PC-3 (cell line): ENCODE results near the gene C11orf98. TPM values are rescaled to one million over a fixed set of nuclear protein-coding genes. Genes with fewer than 3 reads are reported as not detected.

Source experiments
- ATAC-seq: fragments of 200-7000 bp; cut with Tn5 transposase; 2 replicates; pipeline ENCODE4 v1.9.1; 2020; ENCODE audit warnings: mild to moderate bottlenecking, moderate library complexity
- BruUV-seq: library from RNA; stranded (reverse); fragments of 400-500 nt; replicated peaks from 2 replicates; lab custom pipeline; 2021; lab: Mats Ljungman, UMichigan
- CTCF ChIA-PET: fragments of 300-600 bp; sonication (Branson Sonifier 250); formaldehyde crosslinking; loops from one replicate; lab custom pipeline; 2022; ENCODE audit warnings: antibody characterized with exemption; lab: Charles Lee
- POLR2A ChIA-PET: fragments of 300-600 bp; sonication (Branson Sonifier 250); formaldehyde crosslinking; loops from one replicate; lab custom pipeline; 2022; ENCODE audit warnings: antibody characterized with exemption; ENCODE audit not compliant: unreplicated experiment; lab: Charles Lee
- DNase-seq: peaks from one replicate; pipeline ENCODE4 v3.0.0-alpha.2; 2015
- H2AFZ ChIP-seq: fragments of 300-600 bp; sonication (generic); 2 replicates; pipeline ENCODE4 v1.6.0; 2016; ENCODE audit warnings: antibody characterized with exemption, low read length
- H3F3A ChIP-seq: fragments of 300-600 bp; sonication (generic); one replicate; pipeline ENCODE4 v1.6.0; 2017; ENCODE audit warnings: antibody characterized with exemption, low read length, control low read depth, mild to moderate bottlenecking; ENCODE audit not compliant: unreplicated experiment
- H3K27ac ChIP-seq: fragments of 300-600 bp; sonication (generic); 2 replicates; pipeline ENCODE4 v1.5.1; 2016; ENCODE audit warnings: mild to moderate bottlenecking, low read length
- H3K27me3 ChIP-seq: fragments of 300-600 bp; sonication (generic); 2 replicates; pipeline ENCODE4 v1.6.1; 2016; ENCODE audit warnings: low read length, mixed read lengths
- H3K36me3 ChIP-seq: fragments of 300-600 bp; sonication (generic); 2 replicates; pipeline ENCODE4 v1.6.1; 2016; ENCODE audit warnings: low read depth, mixed run types, low read length, mixed read lengths
- H3K4me1 ChIP-seq: fragments of 300-600 bp; sonication (generic); 2 replicates; pipeline ENCODE4 v1.5.1; 2016; ENCODE audit warnings: low read length; ENCODE audit not compliant: insufficient read depth
- H3K4me2 ChIP-seq: fragments of 300-600 bp; sonication (generic); 2 replicates; pipeline ENCODE4 v1.6.0; 2016; ENCODE audit warnings: low read length
- H3K4me3 ChIP-seq: fragments of 300-600 bp; sonication (generic); 2 replicates; pipeline ENCODE4 v1.5.1; 2016; ENCODE audit warnings: mild to moderate bottlenecking, low read length, mixed read lengths
- H3K79me2 ChIP-seq: fragments of 300-600 bp; sonication (generic); 2 replicates; pipeline ENCODE4 v1.6.1; 2017; ENCODE audit warnings: low read length, mixed read lengths
- H3K9ac ChIP-seq: fragments of 300-600 bp; sonication (generic); 2 replicates; pipeline ENCODE4 v1.6.0; 2016; ENCODE audit warnings: mild to moderate bottlenecking, low read length
- H3K9me2 ChIP-seq: fragments of 300-600 bp; sonication (generic); replicated peaks from 2 replicates; pipeline ENCODE4 v1.6.1; 2016; ENCODE audit warnings: mixed run types, low read length, mixed read lengths
- H3K9me3 ChIP-seq: fragments of 300-600 bp; sonication (generic); 2 replicates; pipeline ENCODE4 v1.6.1; 2016; ENCODE audit warnings: low read length, mixed read lengths
- H4K20me1 ChIP-seq: fragments of 300-600 bp; sonication (generic); 2 replicates; pipeline ENCODE4 v1.6.1; 2016; ENCODE audit warnings: low read length, mixed read lengths
- CTCF ChIP-seq: fragments of 300-600 bp; sonication (generic); conservative IDR thresholded peaks from 2 replicates; pipeline ENCODE4 v1.5.1; 2017; ENCODE audit warnings: antibody characterized with exemption, low read depth, mild to moderate bottlenecking, low read length
- EZH2 ChIP-seq: fragments of 300-600 bp; sonication (generic); IDR thresholded peaks from one replicate; pipeline ENCODE4 v1.6.1; 2017; ENCODE audit warnings: antibody characterized with exemption, mild to moderate bottlenecking, low read length; ENCODE audit not compliant: unreplicated experiment
- EZH2phosphoT487 ChIP-seq: fragments of 300-600 bp; sonication (generic); IDR thresholded peaks from 2 replicates; pipeline ENCODE4 v1.6.1; 2018; ENCODE audit warnings: mild to moderate bottlenecking, antibody characterized with exemption, low read length, borderline replicate concordance
- intact Hi-C: fragments of 100-400 bp; cut with micrococcal nuclease; formaldehyde crosslinking; loops from 2 replicates; pipeline ENCODE4 v1.9.0; 2023
- total RNA-seq: library from RNA; depleted of rRNA; stranded (reverse); fragments of >200 nt; gene quantifications from 2 replicates; pipeline ENCODE4 v1.2.3, GENCODE V29; 2014

The C11orf98 gene
- total RNA-seq, 1 experiment from 2014 or later, result 302 TPM

GRCh38 chr11:62678433-62678769 is 13.4 kb upstream of the C11orf98 start:
- peak overlapping the region; percentile 98 for H3K4me3 ChIP-seq
- POLR2A ChIA-PET, result no interaction called here
- H3K36me3 ChIP-seq, result peaks cover 4% of the 10 kb centered on the region
- peak overlapping the region; percentile 97 for H2AFZ ChIP-seq
- DNase-seq (no peak), ATAC-seq (no peak; the same call in 1 of the 2 replicates)
- H3K9ac ChIP-seq, result peak overlapping the region; percentile 91
- peak overlapping the region; percentile 53 for H3K27ac ChIP-seq
- intact Hi-C loops, result loop anchor here (5.0 kb wide), 1 partner anchor 49 kb away; the partner anchor contains the start of genes HNRNPUL2 and TTC9C
- H3K4me1 ChIP-seq, result peaks cover 24% of the 10 kb centered on the region
- H3K4me2 ChIP-seq, result peak overlapping the region; percentile 94
- H4K20me1 ChIP-seq, result no peaks in the 10 kb centered on the region
- peaks cover 8% of the 10 kb centered on the region for H3F3A ChIP-seq
- no peaks in the 10 kb centered on the region for H3K9me3 ChIP-seq
- no peaks in the 10 kb centered on the region for H3K27me3 ChIP-seq
- peaks cover 40% of the 10 kb centered on the region for H3K79me2 ChIP-seq
- no peaks in the 10 kb centered on the region for H3K9me2 ChIP-seq
- TF ChIP-seq EZH2phosphoT487 (no peak), CTCF (no peak)
- BruUV-seq, result no TSS peak
- CTCF ChIA-PET, result no interaction called here

GRCh38 chr11:62677714-62678113 is 12.7 kb upstream of the C11orf98 start:
- peak overlapping the region; percentile 91 for H3K9ac ChIP-seq
- peaks cover 4% of the 10 kb centered on the region for H3K36me3 ChIP-seq
- no peaks in the 10 kb centered on the region for H3K9me3 ChIP-seq
- TF ChIP-seq CTCF (no peak), EZH2 (no peak), EZH2phosphoT487 (no peak)
- peaks cover 47% of the 10 kb centered on the region for H3K79me2 ChIP-seq
- H4K20me1 ChIP-seq, result no peaks in the 10 kb centered on the region
- ChIA-PET POLR2A (interaction anchor here (0.6 to 1.6 kb wide), 4 partner anchors 13 to 86 kb away, joined by 4 to 6 read pairs (median 5); partner anchors contain the start of genes C11orf98 and CSKMT), CTCF (interaction anchor here (0.5 kb wide), 1 partner anchor 162 kb away, joined by 3 read pairs; no protein-coding TSS in a partner anchor)
- no peaks in the 10 kb centered on the region for H3K27me3 ChIP-seq
- H3K27ac ChIP-seq, result peak overlapping the region; percentile 13; the same call in 1 of the 2 replicates
- no peak overlapping the region for H2AFZ ChIP-seq
- DNase-seq, result no peak
- peaks cover 31% of the 10 kb centered on the region for H3K4me1 ChIP-seq
- no TSS peak for BruUV-seq
- H3F3A ChIP-seq, result peaks cover 8% of the 10 kb centered on the region
- intact Hi-C loops, result loop anchor here (5.0 kb wide), 1 partner anchor 50 kb away; the partner anchor contains the start of genes HNRNPUL2 and TTC9C
- ATAC-seq, result no peak
- H3K9me2 ChIP-seq, result no peaks in the 10 kb centered on the region
- H3K4me2 ChIP-seq, result peak overlapping the region; percentile 94
- H3K4me3 ChIP-seq, result peak overlapping the region; percentile 98

- peak overlapping the region; percentile 98 for H3K4me3 ChIP-seq
- peak overlapping the region; percentile 91; the same call in 1 of the 2 replicates for H3K9ac ChIP-seq
- TF ChIP-seq CTCF, result no peak
- TF ChIP-seq EZH2phosphoT487, result no peak
- TF ChIP-seq EZH2, result no peak
- H4K20me1 ChIP-seq, result no peaks in the 10 kb centered on the region
- no peaks in the 10 kb centered on the region for H3K9me2 ChIP-seq
- H3K9me3 ChIP-seq, result no peaks in the 10 kb centered on the region
- peak; percentile 51 for DNase-seq
- H3K79me2 ChIP-seq, result peaks cover 53% of the 10 kb centered on the region
- H2AFZ ChIP-seq, result no peak overlapping the region
- BruUV-seq, result no TSS peak
- peaks cover 4% of the 10 kb centered on the region for H3K36me3 ChIP-seq
- POLR2A ChIA-PET, result interaction anchor here (0.6 to 1.6 kb wide), 4 partner anchors 12 to 85 kb away, joined by 4 to 6 read pairs (median 6); partner anchors contain the start of genes C11orf98 and CSKMT
- intact Hi-C loops, result loop anchor here (5.0 kb wide), 1 partner anchor 50 kb away; the partner anchor contains the start of genes HNRNPUL2 and TTC9C
- peak overlapping the region; percentile 13; the same call in 1 of the 2 replicates for H3K27ac ChIP-seq
- peak overlapping the region; percentile 94 for H3K4me2 ChIP-seq
- ATAC-seq, result peak; percentile 4; the same call in 1 of the 2 replicates
- H3F3A ChIP-seq, result peaks cover 8% of the 10 kb centered on the region
- peaks cover 34% of the 10 kb centered on the region for H3K4me1 ChIP-seq
- CTCF ChIA-PET, result interaction anchor here (0.5 kb wide), 2 partner anchors 163 to 185 kb away, joined by 3 to 15 read pairs; no protein-coding TSS in a partner anchor
- H3K27me3 ChIP-seq, result no peaks in the 10 kb centered on the region
Measured at GRCh38 chr11:62677156-62677555, 12.1 kb upstream of the C11orf98 start.
